RWPE2 (cell line): Measurements from ENCODE around the gene FAM168A.

Source experiments
- ATAC-seq: fragments of 200-7000 bp; cut with Tn5 transposase; 3 replicates; pipeline ENCODE4 v1.9.1; 2021; ENCODE audit warnings: low read depth
- DNase-seq: peaks from one replicate; pipeline ENCODE4 v3.0.0-alpha.2; 2020; ENCODE audit warnings: low spot score
- H3K27ac ChIP-seq: fragments of 450-650 bp; 2 replicates; pipeline ENCODE4 v1.5.1; 2017; ENCODE audit warnings: mild to moderate bottlenecking; ENCODE audit not compliant: poor library complexity, severe bottlenecking
- H3K27me3 ChIP-seq: fragments of 250-450 bp; sonication (Bioruptor Pico); 2 replicates; pipeline ENCODE4 v1.5.1; 2021; ENCODE audit warnings: mild to moderate bottlenecking, moderate library complexity; ENCODE audit not compliant: insufficient read depth, poor library complexity, severe bottlenecking
- H3K36me3 ChIP-seq: fragments of 250-450 bp; sonication (Bioruptor Pico); 2 replicates; pipeline ENCODE4 v1.5.1; 2020; ENCODE audit warnings: low read depth, mild to moderate bottlenecking, moderate library complexity
- H3K4me1 ChIP-seq: fragments of 250-450 bp; sonication (Bioruptor Pico); 2 replicates; pipeline ENCODE4 v1.5.1; 2021; ENCODE audit warnings: mild to moderate bottlenecking, moderate library complexity; ENCODE audit not compliant: insufficient read depth, poor library complexity, severe bottlenecking
- H3K4me3 ChIP-seq: fragments of 250-450 bp; sonication (Bioruptor Pico); 2 replicates; pipeline ENCODE4 v1.5.1; 2021; ENCODE audit warnings: mild to moderate bottlenecking, moderate library complexity; ENCODE audit not compliant: severe bottlenecking
- H3K9me3 ChIP-seq: fragments of 250-450 bp; sonication (Bioruptor Pico); 2 replicates; pipeline ENCODE4 v1.5.1; 2021; ENCODE audit warnings: mild to moderate bottlenecking, moderate library complexity; ENCODE audit not compliant: severe bottlenecking
- CTCF ChIP-seq: fragments of 450-650 bp; IDR thresholded peaks from one replicate; pipeline ENCODE4 v1.5.1; 2017; ENCODE audit warnings: mild to moderate bottlenecking, moderate library complexity; ENCODE audit not compliant: poor library complexity, severe bottlenecking

Gene FAM168A

DNA sequence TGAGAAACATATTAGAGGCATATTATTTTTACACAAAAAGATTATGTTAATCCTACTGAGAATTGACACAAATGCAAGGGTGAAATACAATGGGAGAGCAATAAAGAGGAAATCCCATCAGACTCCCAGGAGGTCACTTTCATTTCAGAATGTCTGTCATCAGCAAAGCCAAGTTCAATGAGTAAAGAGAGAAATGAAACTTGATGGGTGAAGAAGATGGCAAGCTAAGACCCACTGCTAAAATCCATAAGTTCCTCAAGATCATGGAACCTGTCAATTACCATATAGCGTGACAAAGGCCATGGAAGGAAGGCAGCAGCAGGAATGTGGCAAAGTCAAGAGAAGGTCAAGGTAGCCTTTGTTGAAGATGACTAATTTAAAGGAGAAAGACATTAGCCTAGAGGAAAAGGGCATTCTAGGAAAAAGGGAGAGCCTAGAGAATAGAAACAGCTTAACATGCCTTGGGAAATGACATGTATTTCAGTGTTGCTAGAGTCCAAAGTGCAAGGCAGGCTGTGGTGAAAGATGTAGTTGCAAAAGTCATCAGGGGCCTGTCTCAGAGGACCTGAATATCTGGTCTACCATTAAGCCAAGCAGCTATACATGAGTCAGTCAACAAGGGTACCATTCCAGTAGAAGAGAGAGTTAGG is 43.1 kb downstream of the FAM168A start:
- ATAC-seq (no peak), DNase-seq (no peak)
- TF ChIP-seq CTCF: no peak
- Histone ChIP-seq H3K9me3 (no peaks in the 10 kb centered on the region), H3K36me3 (no peaks in the 10 kb centered on the region), H3K27ac (no peak overlapping the region), H3K27me3 (no peaks in the 10 kb centered on the region), H3K4me1 (no peaks in the 10 kb centered on the region), H3K4me3 (no peak overlapping the region)

DNA sequence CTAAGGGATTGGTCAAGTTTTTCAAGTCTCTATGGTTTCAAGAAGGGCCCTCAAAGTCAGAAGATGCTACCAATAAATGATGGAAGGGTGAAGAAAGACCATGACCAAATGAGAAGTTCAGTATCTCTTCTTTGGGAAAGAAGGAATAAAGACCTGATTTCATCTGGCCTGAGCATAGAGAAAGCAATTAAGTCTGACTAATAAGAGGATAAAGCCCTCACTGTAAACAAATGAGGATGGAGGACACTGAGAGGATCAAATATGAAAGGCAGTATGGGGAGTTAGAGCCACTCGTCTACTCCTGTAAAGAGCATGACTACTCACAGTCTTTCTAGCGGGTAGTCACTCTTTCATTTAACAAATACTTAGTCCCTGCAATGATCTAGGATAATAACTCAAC is 44.6 kb downstream of the FAM168A start:
- TF ChIP-seq CTCF: no peak
- no peaks in the 10 kb centered on the region for H3K4me1 ChIP-seq
- H3K27me3 ChIP-seq: no peaks in the 10 kb centered on the region
- H3K36me3 ChIP-seq: no peaks in the 10 kb centered on the region
- DNase-seq (no peak), ATAC-seq (no peak)
- no peak overlapping the region for H3K27ac ChIP-seq
- H3K4me3 ChIP-seq: no peak overlapping the region
- no peaks in the 10 kb centered on the region for H3K9me3 ChIP-seq

DNA sequence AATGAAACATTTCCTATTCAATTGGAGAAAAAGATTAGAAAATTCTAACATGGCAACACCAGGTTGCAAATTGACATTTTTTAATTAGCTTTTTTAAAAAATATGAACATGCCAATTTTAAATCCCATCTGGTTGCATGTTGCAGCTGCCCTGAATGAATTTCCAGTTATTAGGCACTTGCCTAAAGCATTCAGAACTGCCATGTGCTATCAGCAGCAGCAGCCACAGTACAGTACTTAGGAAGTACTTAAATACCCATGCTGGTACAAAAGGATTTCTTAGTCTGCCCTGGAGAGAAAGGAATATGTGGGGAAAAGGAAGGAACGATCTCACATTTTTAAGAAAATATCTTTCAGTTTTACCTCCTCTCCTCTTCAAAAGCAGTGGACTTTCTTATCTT is 46.2 kb downstream of the FAM168A start:
- TF ChIP-seq CTCF: no peak
- H3K27ac ChIP-seq: no peak overlapping the region
- no peaks in the 10 kb centered on the region for H3K9me3 ChIP-seq
- no peaks in the 10 kb centered on the region for H3K4me1 ChIP-seq
- H3K4me3 ChIP-seq: no peak overlapping the region
- H3K36me3 ChIP-seq: no peaks in the 10 kb centered on the region
- ATAC-seq (no peak), DNase-seq (no peak)
- H3K27me3 ChIP-seq: no peaks in the 10 kb centered on the region

- Histone ChIP-seq H3K4me1 (no peaks in the 10 kb centered on the region), H3K4me3 (no peak overlapping the region), H3K27ac (no peak overlapping the region), H3K36me3 (no peaks in the 10 kb centered on the region), H3K9me3 (no peaks in the 10 kb centered on the region), H3K27me3 (no peaks in the 10 kb centered on the region)
- no peak for DNase-seq
- no peak for TF ChIP-seq CTCF
- ATAC-seq: no peak
These were observed 48.5 kb downstream of the FAM168A start for GRCh38 chr11:73549376-73549775.
